Measurements from ENCODE around the gene PDGFD. TPM values are rescaled to one million over a fixed set of nuclear protein-coding genes. Genes with fewer than 3 reads are reported as not detected.

PDGFD gene
- total and polyA plus RNA-seq, 2 experiments from 2014 or later = 1.9 to 4.5 TPM

GRCh38 chr11:103948187-103948763 is 215.7 kb downstream of the PDGFD start (continued):
- TF ChIP-seq ZNF462 (CRISPR knock-in tag; IDR thresholded peaks at IDR 0.05) = no peak
- no peak for TF ChIP-seq NANOG (IDR thresholded peaks at IDR 0.05; ENCODE audit: borderline replicate concordance)
- TF ChIP-seq ZNF331 (CRISPR knock-in tag; IDR thresholded peaks at IDR 0.05; ENCODE audit: low read depth) = no peak
- no peak for TF ChIP-seq CREB1 (CRISPR knock-in tag; IDR thresholded peaks at IDR 0.05; ENCODE audit: low read depth)
- TF ChIP-seq CTCF (conservative IDR thresholded peaks at IDR 0.05; ENCODE audit: low read depth in 2 of 2) = no peak
- TF ChIP-seq ETS1 (IDR thresholded peaks at IDR 0.05) = no peak

- Histone ChIP-seq H3K4me2 (no peak overlapping the region), H3K27me3 (ENCODE audit: insufficient read depth) (no peaks in the 10 kb centered on the region), H3F3A (replicated peaks; ENCODE audit: low read depth) (no peaks in the 10 kb centered on the region), H3K36me3 (ENCODE audit: insufficient read depth) (no peaks in the 10 kb centered on the region), H3K4me1 (ENCODE audit: insufficient read depth) (no peaks in the 10 kb centered on the region), H2AFZ (no peak overlapping the region), H3K27ac (ENCODE audit: low read depth) (no peak overlapping the region), H4K20me1 (replicated peaks; ENCODE audit: insufficient read depth) (no peaks in the 10 kb centered on the region), H3K9me2 (ENCODE audit: insufficient read depth) (no peaks in the 10 kb centered on the region), H3K4me3 (no peak overlapping the region), H3K79me2 (replicated peaks; ENCODE audit: insufficient read depth) (no peaks in the 10 kb centered on the region)
- Mint-ChIP-seq H3K27me3 (ENCODE audit: insufficient read depth, low read depth, poor library complexity) (no peaks in the 10 kb centered on the region), H3K4me3 (no peak overlapping the region), H3K36me3 (ENCODE audit: low read depth) (no peaks in the 10 kb centered on the region), H3K4me1 (no peaks in the 10 kb centered on the region), H3K9me3 (no peaks in the 10 kb centered on the region), H3K27ac (no peak overlapping the region)
- DNase-seq (ENCODE audit: low spot score) (no peak), ATAC-seq (no peak)
- TF ChIP-seq ZNF114 (CRISPR knock-in tag; IDR thresholded peaks at IDR 0.05) (no peak), CTCF (conservative IDR thresholded peaks at IDR 0.05; ENCODE audit: low read depth in 2 of 2) (no peak)
Observed at GRCh38 chr11:103947546-103947919, 216.4 kb downstream of the PDGFD start.
